SIG-M5 (cell line): ENCODE measurements around the gene FAM3A.
"Not testable (repeated sequence)": the region's sequence is repeated elsewhere in the genome, so short reads cannot be mapped to it uniquely, and the experiment has no call there.

Source experiments
- DNase-seq: peaks from one replicate; lab custom pipeline; 2025; lab: John Stamatoyannopoulos, UW

FAM3A gene

DNA sequence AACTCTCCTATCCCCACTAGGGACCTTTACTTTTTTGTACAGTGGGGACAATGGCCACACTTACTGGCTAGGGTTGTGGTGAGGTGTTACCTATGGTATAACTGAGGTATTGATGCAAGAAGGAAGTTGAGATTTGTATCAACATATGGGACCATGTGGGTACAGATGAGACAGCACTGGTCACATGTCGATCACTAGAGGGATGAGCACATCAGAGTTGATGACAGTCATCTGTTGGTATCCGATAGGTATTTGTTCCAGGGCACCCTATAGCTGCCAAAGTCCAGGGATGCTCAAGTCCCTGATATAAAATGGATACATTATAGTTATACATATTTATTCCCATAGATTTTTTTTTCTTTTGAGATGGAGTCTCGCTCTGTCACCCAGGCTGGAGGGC, 13.0 kb downstream of the FAM3A start:
- DNase-seq = no peak

DNA sequence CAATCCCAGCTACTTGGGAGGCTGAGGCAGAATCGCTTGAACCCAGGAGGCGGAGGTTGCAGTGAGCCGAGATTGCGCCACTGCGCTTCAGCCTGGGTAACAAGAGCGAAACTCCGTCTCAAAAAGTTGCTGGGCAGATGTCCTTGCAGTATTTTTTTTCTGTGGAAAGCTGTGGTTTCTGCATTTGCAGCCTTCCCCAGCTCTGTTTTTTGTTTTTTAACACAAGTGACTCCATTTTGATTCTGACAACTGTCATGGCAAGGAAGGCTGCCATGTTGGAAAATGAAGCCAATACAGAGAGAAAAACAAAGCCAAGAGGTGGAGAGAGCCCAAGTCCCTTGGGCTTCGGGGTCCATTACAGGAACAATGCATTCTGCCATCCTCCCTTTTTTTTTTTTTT, 13.9 kb downstream of the FAM3A start:
- DNase-seq = no peak

DNA sequence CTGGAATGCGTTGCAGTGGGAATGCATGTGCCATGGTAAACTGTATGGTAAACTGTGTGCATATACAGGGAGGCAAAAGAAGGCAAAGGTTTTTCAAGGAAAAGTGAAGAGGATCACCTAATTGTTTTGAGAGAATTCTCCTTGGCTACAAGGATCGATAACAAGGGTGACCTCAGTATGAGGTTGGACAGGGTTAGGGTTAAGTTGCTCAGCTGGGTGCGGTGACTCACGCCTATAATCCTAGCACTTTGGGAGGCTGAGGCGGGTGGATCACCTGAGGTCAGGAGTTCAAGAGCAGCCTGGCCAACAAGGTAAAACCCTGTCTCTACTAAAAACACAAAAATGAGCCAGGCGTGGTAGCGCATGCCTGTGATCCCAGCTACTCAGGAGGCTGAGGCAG, 14.6 kb downstream of the FAM3A start:
- not testable (repeated sequence) for DNase-seq

DNA sequence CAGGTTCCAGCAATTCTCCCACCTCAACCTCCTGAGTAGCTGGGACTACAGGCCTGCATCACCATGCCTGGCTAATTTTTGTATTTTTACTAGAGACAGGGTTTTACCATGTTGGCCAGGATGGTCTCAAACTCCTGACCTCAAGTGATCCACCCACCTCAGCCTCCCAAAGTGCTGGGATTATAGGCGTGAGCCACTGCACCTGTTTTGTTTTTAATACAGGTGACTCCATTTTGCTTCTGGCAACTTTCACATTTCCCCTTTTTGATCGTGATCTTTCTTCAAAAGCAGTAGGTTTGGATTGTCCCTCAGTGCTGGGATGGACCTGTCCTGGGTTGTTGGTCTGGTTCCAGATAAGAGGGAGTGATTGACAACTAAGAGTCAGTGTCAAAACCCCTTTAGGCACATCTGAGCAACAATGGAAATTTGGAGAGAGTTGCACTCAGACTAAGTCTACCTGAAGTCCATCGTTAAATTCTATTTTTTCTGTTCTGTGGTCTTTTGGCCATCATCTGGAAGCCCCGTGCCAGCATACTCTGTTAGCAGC, 19.4 kb downstream of the FAM3A start:
- DNase-seq = not testable (repeated sequence)

DNA sequence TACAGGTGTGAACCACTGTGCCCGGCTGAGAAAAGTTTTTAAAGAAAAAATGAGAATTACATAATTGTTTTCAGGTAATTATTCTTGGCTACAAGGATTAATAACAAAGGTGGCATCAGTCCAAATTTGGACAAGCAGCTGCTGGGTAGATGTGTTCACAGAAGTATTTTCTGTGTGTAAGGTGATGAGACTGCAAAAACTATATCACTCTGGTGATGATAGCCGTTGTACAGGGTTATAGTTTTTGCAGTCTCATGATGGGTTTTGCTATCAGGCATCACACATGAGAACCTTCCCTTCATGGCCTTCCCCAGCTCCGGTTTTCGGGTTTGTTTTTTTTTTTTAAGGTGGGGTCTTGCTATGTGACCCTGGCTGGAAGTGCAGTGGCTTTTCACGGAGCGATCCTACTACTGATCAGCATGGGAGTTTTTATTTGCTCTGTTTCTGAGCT, 20.5 kb downstream of the FAM3A start:
- no peak for DNase-seq

DNA sequence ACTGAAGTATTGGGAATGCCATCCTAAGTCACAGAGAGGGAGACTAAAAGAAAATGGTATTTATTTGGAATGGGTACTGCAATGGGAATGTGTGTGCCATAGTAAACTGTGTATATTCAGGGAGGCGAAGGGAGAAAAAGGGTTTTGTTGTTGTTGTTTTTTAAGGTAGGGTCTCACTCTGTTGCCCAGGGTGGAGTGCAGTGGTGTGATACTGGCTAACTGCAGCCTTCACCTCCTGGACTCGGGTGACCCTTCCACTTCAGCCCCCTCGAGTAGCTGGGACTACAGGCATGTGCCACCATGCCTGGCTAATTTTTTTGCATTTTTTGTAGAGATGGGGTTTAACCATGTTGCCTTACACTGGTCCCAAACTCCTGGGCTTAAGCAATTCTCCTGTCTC, 21.3 kb downstream of the FAM3A start:
- no peak for DNase-seq

DNA sequence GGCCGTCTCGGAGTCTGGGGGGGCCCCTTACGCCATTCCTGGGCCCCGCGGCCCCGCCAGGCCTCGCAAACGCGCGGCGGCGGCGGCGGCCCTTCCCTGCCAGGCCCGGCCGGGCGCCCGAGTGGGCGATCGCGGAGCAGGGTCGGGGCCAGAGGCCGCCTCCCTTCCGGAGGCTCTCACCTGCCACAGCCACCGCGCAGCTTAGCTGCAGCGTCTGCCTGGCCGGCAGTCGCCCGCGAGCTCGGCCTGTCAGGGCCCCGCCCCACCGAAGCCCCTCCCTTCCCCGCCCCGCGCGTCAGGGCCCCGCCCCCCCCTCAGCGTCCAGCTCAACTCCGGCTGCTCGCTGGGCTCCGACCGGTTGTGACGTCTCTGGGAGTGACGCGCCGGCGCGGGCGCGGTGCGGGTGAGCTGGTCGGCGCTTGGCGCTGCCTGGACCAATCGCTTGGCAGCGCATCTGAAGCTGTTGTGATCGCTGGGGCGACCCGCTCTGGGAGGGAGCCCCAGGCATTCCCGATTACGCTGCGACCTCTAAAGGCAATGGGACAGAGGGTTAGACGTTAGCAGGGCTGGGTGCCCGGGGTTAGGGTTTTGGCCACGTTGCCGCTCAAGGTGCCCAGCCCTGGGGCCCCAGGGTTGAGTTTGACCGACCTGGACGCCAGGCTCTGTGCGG, 25.5 kb downstream of the FAM3A start, which contains the start of gene SLC10A3:
Gene SLC10A3, minus strand, starts transcription at position 216 of the 670 bp plus-strand sequence. CDS start 1,689 bp downstream, outside the sequence.
- DNase-seq = peak; percentile 18

DNA sequence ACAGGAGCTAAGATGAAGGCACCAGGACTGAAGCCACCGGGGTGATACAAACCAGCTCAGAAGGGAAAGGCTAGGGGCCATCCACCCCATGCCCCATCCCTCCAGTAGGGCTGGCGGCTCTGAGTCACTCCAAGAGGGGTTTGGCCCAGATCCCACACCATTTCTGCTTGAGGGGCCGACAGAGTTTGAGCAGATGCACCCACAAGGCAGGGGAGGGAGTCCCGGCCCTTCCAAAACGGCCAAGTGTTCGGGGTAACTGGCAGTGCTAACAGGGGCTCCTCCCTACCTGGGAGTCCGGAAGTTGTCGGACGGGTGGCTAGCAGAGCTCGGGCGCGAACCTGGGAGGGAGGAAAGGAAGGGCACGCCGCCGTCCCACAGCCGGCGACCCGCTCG, 26.0 kb downstream of the FAM3A start:
- DNase-seq = no peak

DNA sequence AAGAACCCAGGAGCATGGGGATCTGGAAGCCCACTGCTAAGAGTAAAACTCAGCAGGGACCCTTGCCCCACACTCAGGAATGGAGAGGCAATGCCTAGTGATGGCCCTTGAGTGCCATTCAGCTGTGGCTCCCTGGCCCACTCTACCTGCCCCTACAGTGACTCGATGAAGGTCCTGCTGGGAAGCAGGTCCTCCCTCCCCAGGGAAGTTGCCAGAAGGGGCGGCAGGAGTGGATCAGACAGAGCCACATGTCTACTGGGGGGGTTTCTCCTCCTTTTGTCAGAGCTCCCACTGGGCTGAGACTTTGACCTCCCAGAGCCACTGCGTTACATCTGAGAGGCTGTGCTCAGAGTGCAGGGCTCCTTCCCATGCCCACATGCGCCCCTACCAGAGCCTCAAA, 26.9 kb downstream of the FAM3A start:
- DNase-seq = no peak

DNA sequence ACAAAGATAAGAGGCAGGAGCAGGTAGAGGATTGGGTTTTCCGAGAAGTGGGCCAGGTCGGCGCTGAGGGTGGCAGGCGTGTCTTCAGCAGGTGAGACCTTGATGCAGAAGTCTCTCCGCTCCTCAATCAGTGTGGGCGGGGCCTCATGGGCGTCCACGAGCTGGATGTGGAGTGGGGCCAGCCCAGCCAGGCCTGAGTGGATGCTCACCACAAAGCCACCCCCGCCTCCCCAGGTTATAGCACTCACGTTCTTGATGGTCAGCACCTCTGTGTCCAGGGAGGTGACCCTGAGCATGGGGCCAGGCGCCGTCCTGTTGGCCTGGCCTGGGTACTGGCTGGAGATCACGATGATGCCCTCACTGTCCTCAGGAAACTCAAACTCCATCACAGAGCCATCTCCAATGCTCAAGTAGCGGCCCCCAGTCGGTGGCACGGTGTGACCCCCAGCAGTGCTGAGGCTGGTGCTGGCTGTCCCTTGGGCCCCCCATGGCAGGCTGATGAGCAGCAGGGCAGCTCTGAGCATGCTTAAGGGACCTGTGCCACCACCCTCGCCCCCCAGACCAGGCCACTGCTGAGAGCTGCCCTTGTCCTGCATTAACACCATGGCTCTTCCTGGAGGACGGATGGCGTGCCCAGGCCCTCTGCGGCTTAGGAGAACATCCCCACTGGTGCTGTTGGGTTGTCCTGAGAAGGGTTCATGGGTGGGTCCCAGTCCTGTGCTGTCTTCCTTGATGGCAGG, 27.5 kb downstream of the FAM3A start:
- no peak for DNase-seq

DNA sequence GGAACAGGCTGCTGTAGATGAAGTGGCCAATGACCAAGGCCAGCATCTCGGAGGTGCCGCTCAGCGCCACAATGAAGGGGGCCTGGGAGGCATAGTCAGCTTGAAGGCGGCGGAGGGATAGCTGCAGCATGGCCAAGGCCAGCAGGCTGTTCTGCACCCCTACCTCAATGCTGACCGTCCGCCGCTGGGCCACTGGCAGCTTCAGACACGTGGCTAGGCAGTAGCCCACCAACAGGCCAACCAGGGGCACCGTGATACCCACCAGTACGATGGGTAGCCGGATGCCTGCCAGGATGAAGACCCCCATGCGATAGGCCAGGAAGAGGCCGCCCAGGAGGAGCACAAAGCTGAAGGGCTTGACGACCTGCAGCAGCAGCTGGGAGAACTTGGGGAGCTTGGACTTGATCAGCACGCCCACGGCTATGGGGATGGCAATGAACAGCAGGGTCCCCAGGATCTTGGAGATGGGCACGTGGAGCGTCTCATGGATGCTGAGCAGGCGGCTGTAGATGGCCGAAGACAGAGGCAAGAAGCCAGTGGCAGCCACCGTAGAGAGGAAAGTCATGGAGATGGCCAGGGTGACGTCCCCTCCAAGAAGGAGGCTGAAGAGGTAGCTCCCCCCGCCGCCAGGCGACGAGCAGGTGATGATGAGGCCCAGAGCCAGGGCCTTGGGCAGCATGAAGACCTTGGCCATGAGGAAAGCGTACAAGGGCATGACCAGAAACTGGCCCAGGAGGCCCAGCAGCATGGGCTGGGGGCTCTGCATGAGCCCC, 28.3 kb downstream of the FAM3A start:
- DNase-seq = no peak

DNA sequence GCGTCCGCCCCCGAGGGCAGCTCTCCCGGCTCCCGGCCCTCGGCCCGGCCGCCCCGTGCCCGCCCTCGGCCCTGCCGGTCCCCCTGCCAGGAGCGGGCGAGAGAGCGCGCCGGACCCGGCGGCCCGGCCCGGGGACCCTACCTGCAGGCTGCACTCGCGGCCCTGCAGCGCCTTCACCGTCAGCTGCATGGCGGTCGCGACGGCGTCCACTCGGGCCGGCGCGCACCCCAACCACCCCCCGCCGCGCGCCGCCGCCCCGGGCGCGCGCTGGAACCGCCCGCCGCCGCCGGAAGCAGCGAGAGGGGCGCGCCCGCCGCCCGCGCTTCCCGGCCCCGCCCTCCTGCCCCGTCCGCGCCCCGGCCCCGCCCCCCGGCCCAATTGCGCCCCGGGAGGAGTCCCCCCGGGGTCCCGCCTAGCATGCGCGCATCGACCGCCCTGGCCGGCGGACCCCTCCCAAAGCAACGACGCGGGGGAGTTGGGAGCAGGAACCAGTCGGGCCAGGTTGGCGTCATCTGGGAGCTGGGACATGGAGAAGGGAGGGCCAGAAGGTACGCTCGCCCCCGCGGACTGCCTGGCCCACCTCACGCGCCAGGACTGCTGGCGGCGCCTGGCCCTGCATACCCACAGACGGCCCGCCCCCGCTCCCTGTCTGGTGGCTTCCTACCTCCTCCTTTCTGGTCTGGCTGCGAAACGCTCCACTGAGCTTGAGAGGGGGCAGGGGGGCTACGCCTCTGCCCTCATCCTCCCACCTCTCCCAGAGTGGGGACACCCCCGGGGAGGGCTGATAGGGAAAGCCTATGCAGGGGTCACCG, 29.4 kb downstream of the FAM3A start, which contains the start of gene UBL4A:
Gene UBL4A, minus strand, starts transcription at position 220 of the 812 bp plus-strand sequence. Its CDS starts 31 bp downstream, at position 189.
- DNase-seq = no peak

DNA sequence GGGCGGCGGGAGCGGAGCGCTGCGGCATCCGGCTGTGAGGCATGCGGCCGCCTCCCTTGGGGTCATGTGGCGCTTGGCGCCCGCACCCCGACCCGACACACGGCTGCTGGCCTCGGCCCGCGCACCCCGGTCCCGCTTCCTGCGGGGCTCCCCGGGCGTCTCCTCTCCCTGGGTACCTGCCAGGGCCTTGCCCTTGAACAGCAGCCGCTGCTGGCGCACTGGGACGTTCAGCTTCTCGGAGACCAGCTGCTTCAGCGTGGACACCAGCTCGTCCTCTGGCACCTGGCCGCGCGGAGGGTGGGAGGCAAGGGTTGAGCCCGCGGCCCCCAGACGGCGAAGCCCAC, 30.0 kb downstream of the FAM3A start:
- no peak for DNase-seq

DNA sequence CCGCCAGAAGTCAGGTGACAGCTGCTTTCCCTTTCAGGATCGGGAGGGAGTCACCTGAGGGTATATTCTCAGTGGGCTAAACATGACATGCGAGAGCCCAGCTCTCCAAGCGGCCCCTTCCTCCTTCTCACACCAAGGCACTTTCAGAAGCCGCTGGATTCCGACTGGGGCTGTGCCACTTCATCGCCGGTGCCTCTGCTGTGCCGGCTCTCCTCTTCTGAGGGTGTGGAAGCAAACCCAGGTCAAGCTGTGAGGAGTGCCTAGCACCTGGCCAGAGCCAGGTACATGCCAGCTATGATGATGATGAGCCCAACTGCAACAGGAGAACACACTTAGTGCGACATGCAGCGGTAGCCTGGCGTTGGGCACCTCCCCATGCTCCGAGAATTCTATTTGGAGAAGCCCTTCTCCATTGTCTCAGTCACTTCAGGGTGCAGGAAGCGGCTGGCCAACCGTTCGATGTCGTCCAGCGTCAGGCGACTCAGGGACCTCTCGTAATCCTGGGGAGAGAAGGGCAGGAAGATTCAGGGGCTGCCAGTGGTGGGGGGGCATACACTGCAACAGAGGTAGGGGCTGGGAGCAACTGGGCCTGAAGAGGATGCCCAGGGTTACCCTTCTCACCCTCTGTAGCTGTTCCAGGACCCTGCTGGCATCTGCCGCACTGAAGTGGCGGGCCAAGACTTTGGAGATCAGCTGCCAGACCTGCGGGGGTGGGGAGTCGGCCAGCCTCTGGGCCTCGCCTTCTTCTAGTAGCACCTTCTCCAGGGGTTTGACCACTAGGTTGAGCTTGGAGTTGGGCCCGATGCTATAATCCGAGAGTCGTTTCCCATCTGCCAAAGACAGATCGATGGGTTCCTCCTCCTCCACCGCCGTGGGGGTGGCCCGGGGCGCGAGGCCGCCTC, 30.6 kb downstream of the FAM3A start:
- DNase-seq = no peak

DNA sequence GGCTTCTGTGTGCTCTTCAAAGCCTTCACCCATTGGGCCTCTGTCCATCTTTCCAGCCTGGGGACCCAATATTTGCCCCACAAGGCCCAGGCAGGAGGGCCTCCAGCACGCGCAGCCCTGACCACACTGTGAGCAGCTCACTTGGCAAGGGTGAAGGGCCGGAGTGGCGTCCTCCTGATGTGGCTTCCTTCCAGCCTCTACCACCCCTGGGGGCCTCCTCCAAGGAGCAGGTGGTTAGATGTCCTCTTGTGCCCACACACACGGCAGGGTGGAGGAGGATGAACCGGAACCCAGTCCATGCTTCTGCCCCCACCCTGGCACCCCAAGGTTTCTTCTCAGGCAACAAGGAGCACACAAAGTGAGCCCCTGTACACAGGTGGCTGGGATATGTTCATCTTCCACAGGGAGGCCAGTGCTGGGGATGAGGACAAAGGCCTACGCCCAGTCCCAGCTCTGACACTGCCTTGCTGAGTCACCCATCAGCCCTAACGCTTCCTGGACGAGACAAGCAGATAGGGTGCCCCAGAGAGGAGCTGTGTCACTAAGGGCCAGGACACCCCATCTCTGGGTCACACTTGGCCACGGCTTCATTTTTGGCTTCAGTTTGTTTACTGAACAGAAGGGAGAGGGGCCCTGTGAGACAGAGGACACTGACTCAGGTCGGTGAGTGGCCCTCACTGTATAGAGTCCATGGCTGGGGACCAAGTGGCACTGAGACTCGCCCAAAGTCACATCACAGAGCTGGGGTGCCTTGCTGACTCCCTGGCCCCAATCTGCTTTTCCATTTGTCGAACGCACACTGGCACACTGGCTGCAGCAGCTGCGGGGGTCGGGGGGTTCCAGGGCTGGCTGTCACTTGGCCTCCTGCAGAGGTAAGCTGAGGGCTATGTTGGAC, 31.5 kb downstream of the FAM3A start:
- no peak for DNase-seq

DNA sequence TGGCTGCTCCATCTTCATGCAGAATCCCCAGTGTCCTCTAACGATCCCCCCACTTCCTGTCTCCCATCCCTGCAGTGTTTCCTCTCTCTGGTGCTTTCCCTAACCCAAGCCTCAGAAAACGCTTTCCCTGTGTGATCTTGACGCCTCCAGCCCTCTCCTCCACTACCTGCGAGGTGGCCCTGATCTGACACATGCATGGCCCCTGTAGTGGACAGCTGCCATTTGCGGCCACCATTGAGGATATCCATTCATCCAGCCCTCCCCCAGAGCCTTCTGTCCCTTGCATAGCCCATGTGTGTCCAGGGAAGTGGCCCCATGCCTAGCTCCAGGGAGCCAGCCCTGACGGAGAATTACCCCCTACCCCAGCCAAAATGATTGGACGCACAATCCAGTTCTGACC, 32.7 kb downstream of the FAM3A start:
- no peak for DNase-seq

DNA sequence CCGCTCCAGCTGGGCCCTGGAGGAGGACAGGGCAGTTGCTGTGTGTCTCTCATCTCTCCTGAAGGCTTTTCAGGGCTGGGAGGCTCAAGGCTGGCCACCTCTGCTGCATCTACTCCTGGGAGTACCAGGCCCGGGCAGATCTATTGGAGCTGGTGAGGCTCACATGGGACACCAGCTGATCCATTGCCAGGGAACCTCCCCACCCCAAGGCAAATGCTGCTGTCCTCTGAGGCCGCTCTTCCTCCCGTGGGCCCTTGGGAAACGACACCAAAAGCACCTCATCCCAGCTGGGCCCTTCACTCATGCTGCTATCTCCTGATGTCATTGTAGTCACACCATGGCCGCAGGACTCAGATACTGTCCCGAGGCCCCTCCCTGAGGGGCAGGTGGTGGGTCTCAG, 33.2 kb downstream of the FAM3A start:
- DNase-seq = no peak

DNA sequence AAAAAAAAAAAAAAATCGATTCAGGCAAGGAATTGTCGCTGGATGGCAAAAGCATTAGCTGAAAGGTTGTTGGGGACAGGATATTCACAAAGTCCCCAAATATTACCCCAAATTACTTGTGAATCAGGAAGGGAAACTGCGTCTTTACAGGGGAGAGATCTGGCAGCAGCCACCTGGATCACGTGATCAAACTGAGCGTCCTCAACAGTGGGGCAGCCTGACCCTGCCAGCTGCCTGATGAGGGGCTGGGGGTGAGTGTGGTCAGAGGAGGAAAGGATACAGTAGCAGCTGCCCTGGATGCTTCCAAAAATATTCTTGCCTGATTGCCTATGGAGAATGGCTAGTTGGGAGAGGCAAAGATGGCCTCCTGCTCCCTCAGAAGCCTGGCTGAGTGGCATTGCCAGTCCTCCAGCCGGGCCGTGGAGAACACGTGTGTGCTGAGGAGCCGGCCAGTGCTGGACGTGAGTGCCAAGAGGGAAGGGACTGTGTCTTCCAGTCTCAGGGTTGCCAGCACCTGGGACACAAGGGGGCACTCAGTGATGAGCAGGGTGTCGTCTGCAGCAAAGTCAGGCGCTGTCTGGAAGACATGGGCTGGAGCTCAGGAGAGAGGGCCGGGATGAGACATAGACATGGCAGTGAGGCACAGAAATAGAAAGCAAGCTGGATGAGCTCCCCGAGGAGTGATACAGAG, 34.0 kb downstream of the FAM3A start:
- DNase-seq = no peak

DNA sequence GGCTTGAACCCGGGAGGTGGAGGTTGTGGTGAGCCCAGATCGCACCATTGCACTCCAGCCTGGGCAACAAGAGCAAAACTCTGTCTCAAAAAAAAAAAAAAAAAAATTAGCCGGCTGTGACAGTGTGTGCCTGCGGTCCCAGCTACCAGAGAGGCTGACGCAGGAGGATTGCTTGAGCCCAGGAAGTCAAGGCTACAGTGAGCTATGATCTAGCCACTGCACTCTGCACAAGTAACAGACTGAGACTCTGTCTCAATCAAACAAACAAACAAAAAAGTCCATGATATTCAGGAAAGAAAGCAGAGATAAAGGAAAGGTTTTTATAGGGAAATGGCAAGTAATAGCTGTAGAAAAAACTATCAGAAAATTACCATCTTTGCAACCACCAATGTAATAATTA, 34.8 kb downstream of the FAM3A start:
- DNase-seq = no peak
